H1 (cell line): Measurements from ENCODE around the gene KCNMB1.

Experiments
- BRCA1 ChIP-seq: IDR thresholded peaks from 2 replicates; pipeline ENCODE4 v1.6.1; 2012; ENCODE audit warnings: low read depth, low read length, improper control_type of control experiment
- CHD1 ChIP-seq: IDR thresholded peaks from 2 replicates; pipeline ENCODE4 v1.6.1; 2012; ENCODE audit warnings: low read depth, low read length, improper control_type of control experiment
- POLR2AphosphoS5 ChIP-seq: IDR thresholded peaks from 2 replicates; pipeline ENCODE4 v1.6.1; 2011; ENCODE audit warnings: low read depth, low read length

- no peak for TF ChIP-seq POLR2AphosphoS5
- no peak for TF ChIP-seq CHD1
- TF ChIP-seq BRCA1 = no peak
These were observed 19.9 kb upstream of the KCNMB1 start for GRCh38 chr5:170408877-170409660.
